Thyroid gland (tissue), 4 donors: ENCODE results near the gene COL20A1. TPM values are rescaled to one million over a fixed set of nuclear protein-coding genes. Genes with fewer than 3 reads are reported as not detected.

ENCODE experiments used
- DNase-seq, 2 donors: peaks; one replicate each; pipeline ENCODE4 v3.0.0-alpha.2; 2019
- H3K27ac ChIP-seq, 3 donors: fragments of 200-600 bp; sonication (generic); 1 replicate in 2 of 3; 2 replicates in 1 of 3; pipeline ENCODE4 v1.5.1; 2016 to 2019; ENCODE audit warnings: mild to moderate bottlenecking in 1 of 3, moderate library complexity in 1 of 3
- H3K27me3 ChIP-seq: fragments of 200-600 bp; sonication (generic); one replicate; pipeline ENCODE4 v1.5.1; 2019
- H3K36me3 ChIP-seq, 2 donors: fragments of 200-600 bp; sonication (generic); one replicate each; pipeline ENCODE4 v1.5.1; 2016 to 2019
- H3K4me1 ChIP-seq, 2 donors: fragments of 200-600 bp; sonication (generic); one replicate each; pipeline ENCODE4 v1.5.1; 2017 to 2019
- H3K4me3 ChIP-seq, 3 donors: fragments of 200-600 bp; sonication (generic); replicated peaks in 1 of 3; 1 replicate in 2 of 3; 2 replicates in 1 of 3; pipeline ENCODE4 v1.5.1; 2016; ENCODE audit warnings: mild to moderate bottlenecking in 1 of 3
- H3K9me3 ChIP-seq: fragments of 200-600 bp; sonication (generic); one replicate; pipeline ENCODE4 v1.5.1; 2017
- CTCF ChIP-seq, 6 experiments: fragments of 200-600 bp in 3 of 6; fragments of 450-650 bp in 3 of 6; sonication (generic) in 3 of 6; IDR thresholded peaks; one replicate each; pipeline ENCODE4 v1.5.1; 2016 to 2019; ENCODE audit warnings: antibody characterized with exemption in 6 of 6, mild to moderate bottlenecking in 2 of 6, inconsistent platforms in 1 of 6, moderate library complexity in 1 of 6
- POLR2A ChIP-seq, 2 donors: fragments of 450-650 bp; IDR thresholded peaks; one replicate each; pipeline ENCODE4 v1.6.1; 2017; ENCODE audit warnings: antibody characterized with exemption in 2 of 2, mild to moderate bottlenecking in 2 of 2, moderate library complexity in 1 of 2
- WGBS, 2 donors: methylation state at CpG; one replicate each; pipeline ENCODE4 v1.1.5; 2017; 5-methylcytosine and 5-hydroxymethylcytosine counted together
- intact Hi-C: fragments of 100-400 bp; cut with DNase I; formaldehyde crosslinking; loops from one replicate; pipeline ENCODE4 v1.15.1; 2023
- total RNA-seq, 4 donors: library from RNA; depleted of rRNA; stranded (reverse); fragments of >200 nt; gene quantifications; one replicate each; pipeline ENCODE4 v1.2.3, GENCODE V29; 2016

The COL20A1 gene
- total RNA-seq, 4 donors from 2014 or later = 0.13 TPM; not detected in 3

GRCh38 chr20:63269724-63270123 lies 23.3 kb upstream of the COL20A1 start:
- H3K27me3 ChIP-seq = no peaks in the 10 kb centered on the region
- WGBS, 2 donors = 94 to 96% methylated on average over 9 of the region's 9 CpGs
- H3K9me3 ChIP-seq = no peaks in the 10 kb centered on the region
- no peak overlapping the region for H3K27ac ChIP-seq
- peaks cover 23 to 47% of the 10 kb centered on the region in 2 donors for H3K4me1 ChIP-seq
- no peaks in the 10 kb centered on the region for H3K36me3 ChIP-seq
- intact Hi-C loops = no loop called here
- no peak overlapping the region for H3K4me3 ChIP-seq
- TF ChIP-seq CTCF (IDR thresholded peaks at IDR 0.05) (no peak), POLR2A (IDR thresholded peaks at IDR 0.05) (no peak)
- no peak for DNase-seq

GRCh38 chr20:63270606-63271325 lies 22.2 kb upstream of the COL20A1 start:
- Histone ChIP-seq H3K27me3 (no peaks in the 10 kb centered on the region), H3K27ac (no peak overlapping the region), H3K4me1 (peaks cover 16 to 40% of the 10 kb centered on the region in 2 donors), H3K9me3 (no peaks in the 10 kb centered on the region), H3K4me3 (no peak overlapping the region), H3K36me3 (peaks cover 0 to 2% of the 10 kb centered on the region in 2 donors)
- TF ChIP-seq CTCF (IDR thresholded peaks at IDR 0.05) (no peak), POLR2A (IDR thresholded peaks at IDR 0.05) (no peak)
- intact Hi-C loops = no loop called here
- WGBS, 2 donors = 92 to 95% methylated on average over 9 of the region's 9 CpGs
- no peak for DNase-seq

GRCh38 chr20:63272105-63273058 lies 20.6 kb upstream of the COL20A1 start, which contains the start of gene ARFGAP1:
ARFGAP1 (plus strand) TSS chr20:63272813; CDS start chr20:63275581, 2,768 bp downstream.
- peak within 1 kb of the TSS in 2 of 3 donors; percentile 43 to 62 for H3K27ac ChIP-seq
- intact Hi-C loops = no loop called here
- TF ChIP-seq CTCF (IDR thresholded peaks at IDR 0.05) (no peak), POLR2A (IDR thresholded peaks at IDR 0.05) (peak in 1 of 2 donors; percentile 79)
- no peaks in the 10 kb centered on the region for H3K9me3 ChIP-seq
- H3K27me3 ChIP-seq = no peaks in the 10 kb centered on the region
- 2% methylated on average over 17 to 29 of the region's 97 CpGs for WGBS, 2 donors
- peaks cover 12 to 13% of the 10 kb centered on the region in 2 donors for H3K36me3 ChIP-seq
- DNase-seq = peak; percentile 94
- H3K4me1 ChIP-seq = peaks cover 16 to 40% of the 10 kb centered on the region in 2 donors
- peak within 1 kb of the TSS; percentile 86 to 94 (median 86) for H3K4me3 ChIP-seq

DNA sequence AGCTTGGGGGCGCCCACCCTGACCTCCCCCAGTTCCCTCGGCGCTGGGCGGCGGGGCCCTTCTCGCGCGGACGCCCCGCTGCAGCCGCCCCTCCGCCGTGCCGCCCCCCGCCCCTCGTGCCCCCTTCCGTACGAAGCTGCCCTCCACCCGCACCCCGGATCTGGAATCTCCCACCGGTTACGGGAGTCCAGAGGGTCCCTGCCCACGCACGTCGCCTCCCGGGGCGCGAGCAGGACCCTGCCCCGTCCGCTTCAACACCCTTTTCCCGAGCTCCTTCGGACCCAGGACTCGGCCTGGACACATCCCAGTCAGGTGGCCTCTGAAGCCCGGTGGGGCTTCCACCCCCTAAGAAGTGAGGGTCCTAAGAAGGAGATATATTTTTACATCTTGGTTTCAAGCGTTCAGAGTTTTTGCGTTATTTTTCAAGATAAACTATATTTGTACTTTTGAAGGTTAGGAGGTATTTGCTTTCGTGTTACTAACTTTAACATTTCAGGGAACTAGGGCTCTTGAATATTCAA lies 19.9 kb upstream of the COL20A1 start:
- H3K27me3 ChIP-seq = no peaks in the 10 kb centered on the region
- peaks cover 17 to 18% of the 10 kb centered on the region in 2 donors for H3K36me3 ChIP-seq
- H3K4me1 ChIP-seq = peaks cover 16 to 33% of the 10 kb centered on the region in 2 donors
- WGBS, 2 donors = 1 to 2% methylated on average over 10 to 19 of the region's 37 CpGs
- no peaks in the 10 kb centered on the region for H3K9me3 ChIP-seq
- H3K4me3 ChIP-seq = peak overlapping the region; percentile 86 to 94 (median 86)
- TF ChIP-seq POLR2A (IDR thresholded peaks at IDR 0.05) (no peak), CTCF (IDR thresholded peaks at IDR 0.05) (no peak)
- no peak for DNase-seq
- H3K27ac ChIP-seq = peak overlapping the region in 2 of 3 donors; percentile 43 to 62
- intact Hi-C loops = no loop called here
